NCI-H526 treated with DMSO at 0.1 percent for 48 hours (cell line): ENCODE data around the gene RNF103.
"Not testable (repeated sequence)": the region's sequence is repeated elsewhere in the genome, so short reads cannot be mapped to it uniquely, and the experiment has no call there.

Experiments
- DNase-seq: peaks from one replicate; lab custom pipeline; 2025; lab: John Stamatoyannopoulos, UW

Gene RNF103, protein sequence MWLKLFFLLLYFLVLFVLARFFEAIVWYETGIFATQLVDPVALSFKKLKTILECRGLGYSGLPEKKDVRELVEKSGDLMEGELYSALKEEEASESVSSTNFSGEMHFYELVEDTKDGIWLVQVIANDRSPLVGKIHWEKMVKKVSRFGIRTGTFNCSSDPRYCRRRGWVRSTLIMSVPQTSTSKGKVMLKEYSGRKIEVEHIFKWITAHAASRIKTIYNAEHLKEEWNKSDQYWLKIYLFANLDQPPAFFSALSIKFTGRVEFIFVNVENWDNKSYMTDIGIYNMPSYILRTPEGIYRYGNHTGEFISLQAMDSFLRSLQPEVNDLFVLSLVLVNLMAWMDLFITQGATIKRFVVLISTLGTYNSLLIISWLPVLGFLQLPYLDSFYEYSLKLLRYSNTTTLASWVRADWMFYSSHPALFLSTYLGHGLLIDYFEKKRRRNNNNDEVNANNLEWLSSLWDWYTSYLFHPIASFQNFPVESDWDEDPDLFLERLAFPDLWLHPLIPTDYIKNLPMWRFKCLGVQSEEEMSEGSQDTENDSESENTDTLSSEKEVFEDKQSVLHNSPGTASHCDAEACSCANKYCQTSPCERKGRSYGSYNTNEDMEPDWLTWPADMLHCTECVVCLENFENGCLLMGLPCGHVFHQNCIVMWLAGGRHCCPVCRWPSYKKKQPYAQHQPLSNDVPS

DNA sequence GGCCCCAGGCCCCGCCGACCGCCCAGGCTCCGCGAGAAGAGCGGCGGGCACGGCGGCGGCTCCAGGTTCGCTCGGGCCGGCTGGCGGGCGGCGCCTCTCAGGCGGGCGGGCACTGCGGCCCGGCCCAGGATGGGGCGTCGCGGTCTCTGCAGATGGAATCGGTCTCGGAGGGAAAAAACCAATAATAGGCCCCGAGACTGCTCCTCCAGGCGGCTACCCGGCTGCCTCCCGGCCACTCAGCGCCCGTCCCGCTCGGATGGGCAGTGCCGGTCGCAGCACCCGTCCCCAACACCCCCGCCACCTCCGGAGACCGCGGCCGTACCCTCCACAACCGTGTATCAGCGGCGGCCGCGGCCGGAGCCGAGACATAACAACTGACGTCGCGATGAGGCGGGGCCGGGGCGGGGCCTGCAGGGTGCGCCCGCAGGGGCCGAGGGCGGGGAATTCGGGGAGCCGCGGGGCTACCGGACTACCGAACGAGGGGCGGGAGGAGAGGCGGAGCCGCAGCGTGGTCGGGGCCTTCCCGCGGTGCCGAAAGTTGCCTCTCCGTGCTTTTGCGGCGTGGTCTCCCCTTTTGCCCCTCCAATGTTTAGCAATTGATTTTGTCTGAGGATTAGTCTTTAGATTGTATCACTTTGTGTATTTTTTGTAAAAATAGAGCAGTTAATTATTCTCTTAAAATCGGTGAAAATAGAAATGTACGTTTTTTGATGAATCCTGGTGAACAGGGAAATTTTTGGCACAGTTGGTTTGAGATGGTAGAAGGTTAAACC lies at the start of gene RNF103:
TSS of gene RNF103 (minus strand) at position 372 of the 773 bp plus-strand sequence. CDS start 979 bp downstream, outside the sequence.
- peak; percentile 83 for DNase-seq

GRCh38 chr2:86673011-86673410 lies 49.3 kb upstream of the RNF103 start:
- no peak for DNase-seq

- no peak for DNase-seq
Measured at GRCh38 chr2:86672027-86672545, 48.4 kb upstream of the RNF103 start.

- DNase-seq = no peak
Measured at GRCh38 chr2:86671337-86671981, 47.8 kb upstream of the RNF103 start.

GRCh38 chr2:86669323-86669722 lies 45.7 kb upstream of the RNF103 start:
- not testable (repeated sequence) for DNase-seq

DNA sequence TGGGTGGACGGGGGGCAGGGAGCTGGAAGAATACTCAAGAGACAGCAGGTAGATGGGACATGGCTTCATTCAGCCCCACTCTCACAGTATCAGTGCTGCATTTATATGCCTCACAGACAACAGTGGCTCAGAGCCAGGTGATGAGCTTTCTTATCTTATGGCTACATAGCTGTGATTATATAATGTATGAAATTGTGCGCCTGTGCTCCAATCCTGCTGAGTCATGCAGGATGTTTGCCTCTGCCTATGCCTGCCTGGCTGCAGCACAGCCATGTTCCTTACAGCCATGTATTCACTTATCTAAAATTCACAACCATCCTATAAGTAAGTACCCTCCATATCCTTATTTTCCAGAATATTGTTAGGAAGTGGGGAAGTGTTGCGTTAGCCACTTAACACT lies 37.7 kb upstream of the RNF103 start:
- DNase-seq = no peak

- DNase-seq = no peak
Measured at GRCh38 chr2:86650188-86650587, 26.5 kb upstream of the RNF103 start.

DNA sequence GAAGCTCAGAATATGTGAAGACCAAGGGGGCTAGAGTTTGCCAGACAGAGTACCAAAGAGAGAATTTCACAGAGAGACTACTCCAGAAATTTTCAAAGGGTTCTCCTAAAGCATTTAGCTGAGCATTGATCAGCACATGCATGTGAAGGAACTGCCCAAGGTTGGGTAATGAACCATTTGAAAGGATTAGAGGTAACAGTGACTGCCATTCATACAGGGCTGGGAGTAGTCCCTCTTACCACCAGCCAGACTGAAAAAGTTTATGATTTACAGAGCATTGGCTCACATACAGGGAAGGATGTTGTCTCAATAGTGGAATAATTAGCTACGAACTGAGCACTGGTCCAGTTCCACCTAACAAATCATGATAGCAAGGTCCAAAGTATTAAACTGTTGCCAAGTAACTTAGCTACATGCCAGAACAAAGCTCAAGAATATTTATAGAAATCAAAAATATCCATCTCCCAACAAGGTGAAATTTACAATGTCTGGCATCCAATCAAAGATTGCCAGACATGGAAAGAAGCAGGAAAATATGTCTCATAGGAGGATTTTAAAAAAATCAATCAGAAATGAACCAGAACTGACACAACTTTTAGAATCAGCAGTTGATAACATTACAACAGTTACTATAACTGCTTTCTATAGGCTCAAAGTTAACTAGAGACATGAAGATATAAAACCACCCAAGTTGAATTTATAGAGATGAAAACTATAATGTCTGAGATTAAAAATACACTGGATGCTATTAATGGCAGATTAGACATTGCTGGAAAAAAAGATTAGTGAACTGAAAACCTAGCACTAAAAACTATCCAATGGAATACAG lies 25.7 kb upstream of the RNF103 start:
- DNase-seq = no peak

- DNase-seq = no peak
Measured at GRCh38 chr2:86648681-86649080, 25.0 kb upstream of the RNF103 start.

DNA sequence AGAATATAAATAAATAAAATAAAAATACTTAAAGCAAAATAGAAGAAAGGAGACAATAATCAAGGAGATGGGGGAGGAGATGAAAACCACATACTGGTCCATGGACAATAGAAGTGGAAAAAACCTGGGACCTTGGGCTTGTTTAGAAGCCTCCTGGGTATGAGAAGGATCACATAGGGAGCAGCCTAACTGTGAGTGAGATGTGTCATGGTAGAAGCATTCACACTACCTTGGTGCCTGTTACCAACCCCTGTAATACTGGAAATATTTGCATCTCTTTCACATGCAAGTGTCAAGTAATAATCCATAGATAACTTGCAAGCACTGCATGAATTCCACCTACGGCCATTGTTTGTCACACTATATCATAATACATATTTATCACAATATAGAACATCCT lies 23.2 kb upstream of the RNF103 start:
- DNase-seq = no peak

DNA sequence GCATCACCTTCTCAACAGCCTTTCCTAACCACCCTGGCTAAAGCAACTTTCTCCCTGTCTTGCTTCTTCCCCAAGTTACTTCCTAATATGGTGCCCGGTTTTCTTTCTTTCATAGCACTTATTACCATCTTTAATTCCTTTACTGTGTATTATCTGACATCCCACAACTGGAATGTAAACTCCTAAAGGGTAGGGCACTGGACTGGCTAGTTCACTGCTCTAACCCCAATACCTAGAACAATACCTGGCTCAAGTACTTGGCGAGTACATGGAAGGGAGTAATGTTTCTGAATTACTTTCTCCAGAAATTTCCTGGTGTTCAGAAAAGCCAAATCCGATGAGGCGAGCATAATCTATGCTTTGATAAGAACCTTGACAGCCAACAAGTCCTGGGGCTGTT lies 22.7 kb upstream of the RNF103 start:
- no peak for DNase-seq

- DNase-seq = no peak
Measured at GRCh38 chr2:86645752-86646151, 22.1 kb upstream of the RNF103 start.

DNA sequence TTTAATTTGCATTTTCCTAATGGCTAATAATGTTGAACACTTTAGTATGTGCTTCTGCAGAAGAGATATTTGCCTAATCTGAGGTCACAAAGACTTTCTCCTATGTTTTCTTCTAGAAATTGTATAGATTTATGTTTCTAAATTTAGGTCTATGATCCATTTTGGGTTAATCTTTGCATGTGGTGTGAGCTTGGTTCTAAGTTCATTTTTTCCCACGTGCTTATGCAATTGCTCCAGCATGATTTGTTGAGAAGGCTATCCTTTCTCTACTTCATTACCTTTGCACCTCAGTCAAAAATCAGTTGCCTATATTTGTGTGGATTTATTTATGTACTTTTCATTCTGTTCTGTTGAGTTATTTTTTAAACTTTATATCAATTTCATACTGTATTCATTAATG lies 15.0 kb upstream of the RNF103 start:
- DNase-seq = no peak

DNA sequence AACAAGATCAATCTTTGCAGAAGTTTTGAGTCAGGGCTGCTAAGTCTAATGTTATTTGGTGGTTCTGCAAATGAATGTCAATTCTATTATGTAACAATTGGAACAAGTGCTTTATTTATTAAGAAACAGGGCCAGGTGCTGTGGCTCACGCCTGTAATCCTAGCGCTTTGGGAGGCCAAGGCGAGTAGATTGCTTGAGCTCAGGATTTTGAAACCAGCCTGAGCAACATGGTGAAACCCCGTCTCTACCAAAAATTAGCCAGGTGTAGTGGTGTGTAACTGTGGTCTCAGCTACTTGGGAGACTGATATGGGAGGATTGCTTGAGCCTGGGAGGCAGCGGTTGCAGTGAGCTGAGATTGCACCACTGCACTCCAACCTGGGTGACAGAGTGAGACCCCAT lies 13.2 kb upstream of the RNF103 start:
- no peak for DNase-seq

DNA sequence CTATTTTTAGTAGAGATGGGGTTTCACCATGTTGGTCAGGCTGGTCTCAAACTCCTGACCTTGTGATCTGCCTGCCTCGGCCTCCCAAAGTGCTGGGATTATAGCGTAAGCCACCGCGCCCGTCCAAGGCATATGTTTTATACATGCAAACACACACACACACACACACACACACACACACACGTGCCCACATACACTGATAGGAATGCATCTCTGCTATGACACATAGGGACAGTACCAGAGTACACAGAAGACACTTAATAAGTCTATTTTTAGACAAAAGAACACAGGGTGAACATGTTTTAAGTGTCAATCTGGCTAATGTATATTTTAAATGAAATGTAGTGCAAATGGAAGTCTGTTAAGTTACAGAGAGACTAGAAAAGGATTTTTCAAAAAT lies 10.7 kb upstream of the RNF103 start:
- DNase-seq = no peak

DNA sequence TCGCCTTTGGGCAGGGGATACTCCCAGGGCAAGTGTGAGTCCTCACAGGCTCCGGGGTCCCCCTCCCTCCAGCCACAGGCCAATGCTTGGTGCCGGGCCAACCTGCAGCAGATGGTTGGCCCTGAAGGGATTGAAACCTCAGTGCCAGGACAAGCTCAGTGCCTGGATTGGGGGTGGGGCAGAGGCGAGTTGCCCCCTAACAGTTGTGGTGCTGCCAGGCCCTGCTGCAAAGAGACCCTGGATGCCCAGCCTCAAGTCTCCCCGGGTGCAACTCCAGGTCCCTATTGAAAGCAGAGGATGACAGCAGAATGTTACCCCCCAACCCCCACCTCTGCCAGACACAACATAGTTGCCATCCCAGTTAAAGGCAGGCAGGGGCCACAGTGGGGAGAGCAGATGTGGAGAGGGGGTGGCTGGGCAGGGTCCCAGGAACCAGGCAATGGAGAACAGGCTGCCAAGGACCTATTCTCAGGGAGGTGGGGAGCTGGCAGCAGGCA lies 9.5 kb upstream of the RNF103 start:
- no peak for DNase-seq

GRCh38 chr2:86632672-86633071 lies 9.0 kb upstream of the RNF103 start:
- DNase-seq = no peak

DNA sequence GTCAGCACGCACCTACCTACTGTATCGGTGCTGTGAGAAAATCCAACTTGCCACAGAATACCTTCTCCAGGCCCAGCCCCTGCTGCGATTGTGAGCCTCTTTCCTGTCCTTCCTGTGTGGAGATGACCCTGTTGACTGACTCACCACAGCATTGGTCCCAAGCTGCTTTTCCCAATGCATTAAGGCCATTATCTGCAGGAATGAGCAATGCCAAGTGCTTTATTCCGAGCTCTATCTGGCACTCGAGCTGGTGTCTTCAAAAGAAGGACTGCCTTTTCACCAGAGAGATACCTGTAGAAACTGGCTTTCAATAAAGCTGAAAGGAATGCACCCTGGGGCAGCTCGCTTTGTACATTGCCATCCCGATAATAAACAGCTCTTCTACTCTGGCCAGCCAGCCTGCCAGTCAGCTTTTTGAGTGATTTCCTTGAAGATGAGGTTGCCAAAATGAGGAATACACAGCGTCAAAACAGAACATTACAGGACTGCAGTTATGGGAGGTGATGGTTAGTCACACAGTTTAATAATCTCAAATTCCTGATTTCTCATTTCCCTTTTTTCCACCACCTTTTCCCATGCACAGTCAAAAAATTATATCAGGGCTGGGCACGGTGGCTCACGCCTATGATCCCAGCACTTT lies 8.3 kb upstream of the RNF103 start:
- DNase-seq = no peak

DNA sequence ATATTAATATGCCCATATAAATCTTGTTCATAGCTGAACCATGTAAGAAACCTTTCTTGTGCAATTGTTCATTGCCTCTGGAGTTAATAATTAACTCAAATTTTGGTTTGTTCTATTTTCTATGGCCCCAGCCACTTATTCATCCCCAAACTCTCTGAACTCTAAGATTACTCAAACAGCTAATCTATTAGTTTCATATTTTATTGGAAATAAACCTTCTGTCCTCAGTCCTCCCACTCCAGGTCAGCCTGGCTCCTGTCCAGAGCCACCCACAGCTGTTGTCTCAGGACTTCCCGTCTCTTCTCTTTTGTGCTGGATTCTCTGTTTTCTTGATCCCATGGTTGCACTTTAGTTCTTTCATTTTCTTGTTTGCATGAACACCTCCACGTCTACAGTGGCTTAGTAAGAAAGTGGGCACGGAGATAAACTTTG lies 4.4 kb upstream of the RNF103 start:
- DNase-seq = no peak

GRCh38 chr2:86627550-86627949 lies 3.9 kb upstream of the RNF103 start:
- DNase-seq = no peak
